Activated gamma-delta T cell (primary cell): Measurements from ENCODE around the gene CIART.
"Not testable (repeated sequence)": the region's sequence is repeated elsewhere in the genome, so short reads cannot be mapped to it uniquely, and the experiment has no call there.

Source experiments
- DNase-seq: peaks from one replicate; lab custom pipeline; 2025; lab: John Stamatoyannopoulos, UW

CIART gene

GRCh38 chr1:150309758-150310508, 27.6 kb downstream of the CIART start:
- no peak for DNase-seq

GRCh38 chr1:150311762-150312161, 29.4 kb downstream of the CIART start:
- no peak for DNase-seq

GRCh38 chr1:150314691-150315090, 32.3 kb downstream of the CIART start:
- DNase-seq: not testable (repeated sequence)

- no peak for DNase-seq
Measured at GRCh38 chr1:150320667-150320978, 38.3 kb downstream of the CIART start.

GRCh38 chr1:150321826-150322166, 39.4 kb downstream of the CIART start:
- DNase-seq: no peak

GRCh38 chr1:150322310-150322709, 40.0 kb downstream of the CIART start:
- no peak for DNase-seq

GRCh38 chr1:150332651-150333290, 50.4 kb downstream of the CIART start:
- no peak for DNase-seq
